GM19239 (cell line): Measurements from ENCODE around the gene CAPZB.

Source experiments
- DNase-seq: peaks from one replicate; pipeline ENCODE4 v3.0.0; 2011; ENCODE audit warnings: low spot score; ENCODE audit not compliant: insufficient read length
- FAIRE-seq: peaks from 2 replicates; lab custom pipeline; 2011; peaks lifted over from hg19 to GRCh38; lab: Jason Lieb, UNC

The CAPZB gene

DNA sequence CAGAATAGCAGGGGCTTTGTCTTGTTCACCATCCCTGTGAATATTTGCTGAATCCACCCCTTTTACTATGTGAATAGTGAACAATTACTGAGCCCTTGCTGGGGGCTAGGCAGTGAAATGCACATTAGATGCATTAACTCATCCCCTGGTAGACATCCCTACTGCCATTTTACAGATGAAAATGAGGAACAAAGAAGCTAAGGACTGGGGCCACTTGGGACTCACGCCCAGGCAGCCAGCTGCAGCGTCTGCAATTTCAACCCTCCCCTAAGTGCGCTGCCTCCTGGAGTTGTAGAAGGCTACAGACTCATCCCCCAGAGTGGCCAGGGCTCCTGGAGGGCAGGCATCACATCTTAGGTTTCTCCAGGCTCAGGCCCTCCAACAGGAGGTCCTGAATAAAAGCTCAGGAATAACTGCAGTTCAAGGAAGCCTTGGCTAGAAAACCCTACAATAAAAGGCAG, 31.6 kb downstream of the CAPZB start:
- no peak for DNase-seq
- FAIRE-seq = no peak

DNA sequence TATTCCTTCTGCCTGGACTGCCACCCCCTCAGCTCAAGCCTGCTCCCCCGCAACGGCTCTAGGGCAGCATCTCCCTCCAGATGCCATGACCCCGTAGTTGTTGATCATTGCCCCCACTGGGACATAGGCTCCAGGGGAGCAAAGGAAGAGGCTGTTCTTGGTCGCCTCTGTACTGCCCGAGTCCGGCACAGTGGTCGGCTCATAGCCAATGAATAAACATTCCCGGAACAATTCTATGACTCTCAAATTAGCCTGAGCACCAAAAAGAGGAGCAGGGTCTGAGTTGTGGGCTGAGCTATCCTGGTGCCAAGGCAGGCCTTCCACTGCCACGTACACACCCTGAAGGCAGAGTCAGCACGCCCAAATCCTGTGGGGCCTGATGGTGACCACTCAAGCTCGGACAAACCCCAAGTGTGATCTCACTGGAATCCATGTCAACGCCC, 33.1 kb downstream of the CAPZB start:
- no peak for DNase-seq
- no peak for FAIRE-seq

DNA sequence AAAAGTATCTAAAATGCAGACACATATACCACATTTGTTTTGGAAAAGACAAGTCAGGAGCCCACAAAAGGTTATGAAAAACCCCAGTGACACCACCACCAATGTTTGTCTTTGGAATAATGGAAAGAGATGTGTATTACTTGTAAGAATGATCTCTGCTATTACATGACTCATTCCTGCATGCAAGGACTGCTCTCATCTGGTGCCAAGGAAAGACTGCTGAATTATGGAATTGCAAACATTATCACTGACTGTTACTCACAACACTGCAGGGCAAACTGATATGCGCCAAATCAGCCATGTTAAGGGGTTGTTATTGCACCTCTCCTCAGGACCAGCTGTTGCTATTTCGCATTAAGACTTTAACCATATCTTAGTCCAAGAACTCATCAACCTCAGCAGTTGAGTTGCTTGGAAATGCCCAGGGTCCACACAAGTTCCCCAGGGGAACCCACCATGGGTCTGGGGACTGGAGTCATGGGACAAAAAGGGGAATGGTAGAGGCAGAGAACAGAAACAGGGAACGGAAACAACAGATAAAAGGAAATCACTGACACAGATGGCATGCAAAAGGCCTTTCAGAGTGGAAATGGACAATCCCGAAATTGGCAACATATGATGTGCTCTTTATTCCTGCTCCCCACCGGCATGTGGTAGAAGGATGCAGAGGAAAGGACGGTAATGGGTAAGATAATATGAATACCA, 34.4 kb downstream of the CAPZB start:
- no peak for DNase-seq

DNA sequence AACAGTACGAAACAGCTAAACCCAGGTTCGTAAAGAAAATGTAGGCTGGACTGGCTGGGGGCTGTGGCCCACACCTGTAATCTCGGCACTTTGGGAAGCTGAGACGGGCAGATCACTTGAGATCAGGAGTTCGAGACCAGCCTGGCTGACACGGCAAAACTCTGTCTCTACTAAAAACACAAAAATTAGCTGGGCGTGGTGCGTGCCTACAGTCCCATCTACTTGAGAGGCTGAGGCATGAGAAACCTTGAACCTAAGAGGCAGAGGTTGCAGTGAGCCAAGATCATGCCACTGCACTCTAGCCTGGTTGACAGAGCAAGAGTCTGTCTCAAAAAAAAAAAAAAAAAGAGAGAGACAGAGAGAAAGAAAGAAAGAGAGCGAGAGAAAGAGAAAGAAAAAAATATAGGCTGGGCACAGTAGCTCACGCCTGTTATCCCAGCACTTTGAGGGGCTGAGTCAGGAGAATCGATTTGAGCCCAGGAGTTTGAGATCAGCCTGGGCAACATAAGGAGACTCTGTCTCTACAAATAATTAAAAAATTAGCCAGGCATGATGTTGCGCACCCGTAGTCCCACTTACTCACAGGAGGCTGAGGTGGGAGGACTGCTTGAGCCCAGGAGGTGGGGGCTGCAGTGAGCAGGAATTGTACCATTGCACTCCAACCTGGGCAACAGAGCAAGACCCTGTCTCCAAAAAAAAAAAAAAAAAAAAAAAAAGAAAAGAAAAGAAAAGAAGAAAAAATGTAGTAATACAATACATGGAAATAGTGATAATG, 35.7 kb downstream of the CAPZB start:
- FAIRE-seq = no peak

More for the DNA sequence above, 34.4 kb downstream of the CAPZB start:
- FAIRE-seq = no peak

DNA sequence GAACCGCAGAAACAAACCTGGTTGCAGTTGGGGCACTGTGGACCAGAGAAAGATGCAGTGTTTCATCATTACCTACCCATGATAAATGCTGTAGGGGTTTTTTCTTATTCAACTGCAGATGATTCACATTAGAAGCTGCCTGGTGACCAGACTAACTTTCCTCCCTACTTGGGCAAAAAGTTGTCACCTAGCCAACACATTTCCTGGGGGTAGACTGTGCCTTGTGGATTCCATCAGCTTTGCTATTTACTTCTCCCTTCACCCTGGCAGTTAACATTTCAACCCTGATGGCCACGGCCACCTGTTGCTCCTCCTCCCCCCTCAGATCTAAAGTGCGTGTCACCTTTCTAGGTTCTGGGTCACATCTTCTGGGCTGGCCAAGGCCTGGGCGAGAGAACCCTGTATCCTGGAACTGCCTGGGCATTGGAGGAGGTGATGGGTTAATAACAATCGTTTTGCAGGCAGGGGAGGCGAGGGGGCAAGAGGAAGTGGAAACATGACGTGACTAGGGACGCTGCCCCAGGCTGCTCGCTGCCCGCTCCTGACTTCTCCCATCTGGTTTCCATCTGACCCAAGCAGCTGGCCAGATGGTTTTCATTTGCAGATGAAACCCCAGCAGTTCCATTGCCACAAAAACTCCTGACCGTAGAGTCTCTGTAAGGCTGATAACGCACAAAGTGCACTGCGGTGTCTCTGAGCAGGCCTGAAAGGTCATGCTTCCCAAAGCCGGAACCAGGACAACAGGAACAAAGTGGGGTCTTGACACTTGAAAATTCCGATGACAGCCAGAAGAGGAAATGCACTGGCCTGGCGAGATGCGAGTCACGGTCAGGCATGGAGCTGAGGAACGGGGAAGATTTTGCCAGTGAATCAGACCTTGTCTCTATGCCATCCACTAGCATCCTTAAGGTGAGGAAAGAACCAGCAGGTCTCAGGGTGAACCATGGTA, 36.6 kb downstream of the CAPZB start:
- DNase-seq (no peak), FAIRE-seq (no peak)

More for the DNA sequence above, 35.7 kb downstream of the CAPZB start:
- DNase-seq = no peak

DNA sequence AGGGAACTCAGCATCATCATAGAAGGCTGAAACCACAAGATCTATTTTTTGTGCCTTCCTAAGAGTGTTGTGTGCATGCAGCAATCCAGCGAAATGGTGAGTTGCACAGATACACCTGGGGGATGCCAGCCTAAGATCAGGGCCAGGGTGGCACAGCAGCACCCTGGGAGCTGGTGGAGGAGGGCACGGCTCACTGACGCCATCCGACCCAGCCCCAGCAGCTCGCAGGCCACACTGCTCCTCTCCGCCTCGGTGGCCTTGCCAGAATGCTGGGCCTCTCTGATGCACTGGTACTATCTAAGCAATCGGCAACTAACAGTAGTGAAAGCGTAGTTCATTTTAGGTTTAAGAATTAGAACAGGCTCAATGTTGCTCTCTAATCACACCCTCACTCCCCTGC, 37.8 kb downstream of the CAPZB start:
- DNase-seq = no peak
- FAIRE-seq = no peak

DNA sequence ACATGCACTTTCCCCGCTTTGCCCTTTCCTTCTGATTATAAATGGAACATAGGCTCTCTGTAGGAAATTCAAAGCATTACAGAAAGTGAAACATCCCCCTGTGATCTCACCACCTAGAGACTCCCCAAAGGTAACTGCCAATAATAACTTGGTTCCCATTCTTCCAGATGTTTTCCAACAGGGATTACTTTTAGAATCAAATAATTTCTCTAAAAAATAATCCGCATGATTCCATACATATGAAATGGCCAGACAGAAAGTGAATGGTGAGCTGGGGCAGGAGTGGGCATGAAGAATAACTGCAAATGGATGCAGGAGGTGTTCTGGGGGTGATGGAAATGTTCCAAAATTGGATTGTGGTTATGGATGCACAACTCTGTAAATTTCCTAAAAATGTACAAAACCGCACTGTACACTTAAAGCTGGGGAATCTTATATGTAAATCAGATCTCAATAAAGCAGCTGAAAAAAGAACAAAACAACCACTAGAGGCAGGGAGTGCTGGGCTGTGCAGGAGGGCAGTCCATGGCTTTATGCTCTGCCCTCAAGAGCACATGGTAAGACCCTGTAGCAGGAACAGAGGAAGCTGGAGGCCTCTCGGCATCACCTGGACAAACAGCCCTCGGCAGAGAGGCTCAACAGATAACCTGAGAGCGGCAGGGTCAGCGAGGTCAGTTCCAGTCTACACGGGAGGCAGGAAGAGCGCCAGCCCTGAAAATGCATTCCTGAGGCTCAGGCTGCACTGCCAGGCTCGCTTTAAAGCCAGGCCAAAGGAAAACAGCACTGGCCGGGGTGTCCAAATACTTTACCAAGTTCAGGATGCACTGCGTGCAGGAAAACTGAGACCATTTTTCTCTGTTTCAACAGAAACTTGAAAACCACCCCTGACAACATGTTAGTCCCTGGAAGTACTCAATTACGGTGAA, 39.7 kb downstream of the CAPZB start:
- FAIRE-seq (no peak), DNase-seq (no peak)

DNA sequence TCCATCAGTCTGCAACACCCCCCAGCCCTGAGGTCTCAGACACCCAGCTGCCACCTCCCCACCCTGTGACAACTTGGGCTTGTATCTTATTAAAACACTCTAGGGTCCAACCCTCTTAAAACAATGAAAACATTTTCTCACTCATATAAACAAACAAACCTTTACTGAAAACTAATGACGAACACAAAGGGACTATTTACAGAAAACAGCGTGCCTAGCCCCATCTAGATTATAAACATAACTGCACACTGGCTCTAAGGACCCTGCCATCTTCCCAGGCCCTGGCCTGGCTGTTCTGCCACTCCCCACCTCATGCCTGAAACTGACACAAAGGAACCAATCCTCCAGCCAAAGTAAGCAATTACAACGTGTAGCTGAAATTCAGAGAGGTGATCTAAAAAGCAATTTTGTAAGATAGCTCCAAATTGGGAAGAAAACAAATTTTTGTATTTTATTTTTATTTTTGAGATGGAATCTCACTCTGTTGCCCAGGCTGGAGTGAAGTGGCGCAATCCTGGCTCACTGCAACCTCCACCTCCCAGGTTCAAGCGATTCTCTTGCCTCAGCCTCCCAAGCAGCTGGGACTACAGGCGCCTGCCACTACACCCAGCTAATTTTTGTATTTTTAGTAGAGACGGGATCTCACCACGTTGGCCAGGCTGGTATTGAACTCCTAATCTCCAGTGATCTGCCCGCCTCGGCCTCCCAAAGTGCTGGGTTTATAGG, 40.9 kb downstream of the CAPZB start:
- no peak for FAIRE-seq
- no peak for DNase-seq

DNA sequence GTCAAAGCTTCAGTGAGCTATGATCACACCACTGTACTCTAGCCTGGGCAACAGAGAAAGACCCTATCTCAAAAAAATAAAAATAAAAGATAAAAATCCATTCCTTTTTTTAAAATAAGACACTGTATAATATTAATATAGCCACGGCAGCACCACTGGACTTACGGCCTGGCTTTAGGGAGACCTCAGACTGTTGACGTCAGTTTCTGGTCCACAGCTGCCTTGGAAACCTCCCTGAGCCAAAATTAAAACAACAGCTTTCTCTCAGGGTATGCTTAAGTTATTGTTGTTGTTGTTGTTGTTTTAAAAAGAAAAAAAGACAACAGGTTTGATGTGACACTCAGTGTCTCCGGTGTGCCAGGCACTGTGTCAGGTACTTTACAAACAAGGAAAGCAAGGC, 42.0 kb downstream of the CAPZB start:
- FAIRE-seq (no peak), DNase-seq (no peak)

DNA sequence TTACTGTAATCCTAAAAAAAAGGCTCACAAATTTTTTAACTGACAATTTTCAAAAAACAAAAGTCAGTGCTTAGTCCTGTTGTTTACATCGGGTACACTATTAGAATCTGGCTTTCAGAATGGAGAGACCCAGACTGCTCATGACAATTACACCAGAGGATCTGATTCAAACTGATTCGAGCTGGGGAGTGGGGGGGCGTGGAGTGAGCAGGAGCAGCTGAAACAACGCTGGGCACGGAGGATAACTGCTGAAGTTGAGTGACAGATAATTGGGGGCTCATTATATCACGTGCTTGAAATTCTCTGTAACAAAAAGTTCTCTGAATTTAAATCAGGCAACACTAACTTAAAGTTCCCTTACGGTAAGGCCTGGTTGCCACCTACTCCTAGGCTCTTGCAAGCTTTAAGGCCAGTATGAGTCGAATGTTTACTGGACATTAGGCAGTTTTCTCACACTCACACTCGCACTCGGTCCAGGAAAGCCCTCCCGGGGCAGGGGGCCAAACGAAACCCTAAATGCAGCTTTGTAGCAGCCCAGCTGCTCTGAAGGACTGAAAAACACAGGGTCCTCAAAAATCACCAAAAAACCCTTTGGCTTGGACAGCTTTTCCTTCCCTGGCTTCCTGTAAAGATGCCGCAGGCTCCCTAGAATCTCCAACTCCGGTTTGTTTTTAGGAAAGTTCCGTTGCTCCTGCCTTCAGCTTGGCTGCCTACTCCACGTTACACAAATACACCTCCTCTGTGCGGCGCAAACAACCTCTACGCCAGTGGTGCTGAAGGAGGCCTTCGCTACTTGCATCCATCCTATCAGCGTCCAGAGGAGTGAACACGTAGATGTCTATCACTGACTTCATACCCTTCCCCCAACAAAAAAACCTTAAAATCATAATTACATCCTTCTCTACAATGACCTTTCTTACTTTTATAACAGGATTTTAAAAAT, 42.9 kb downstream of the CAPZB start:
- FAIRE-seq (no peak), DNase-seq (no peak)

DNA sequence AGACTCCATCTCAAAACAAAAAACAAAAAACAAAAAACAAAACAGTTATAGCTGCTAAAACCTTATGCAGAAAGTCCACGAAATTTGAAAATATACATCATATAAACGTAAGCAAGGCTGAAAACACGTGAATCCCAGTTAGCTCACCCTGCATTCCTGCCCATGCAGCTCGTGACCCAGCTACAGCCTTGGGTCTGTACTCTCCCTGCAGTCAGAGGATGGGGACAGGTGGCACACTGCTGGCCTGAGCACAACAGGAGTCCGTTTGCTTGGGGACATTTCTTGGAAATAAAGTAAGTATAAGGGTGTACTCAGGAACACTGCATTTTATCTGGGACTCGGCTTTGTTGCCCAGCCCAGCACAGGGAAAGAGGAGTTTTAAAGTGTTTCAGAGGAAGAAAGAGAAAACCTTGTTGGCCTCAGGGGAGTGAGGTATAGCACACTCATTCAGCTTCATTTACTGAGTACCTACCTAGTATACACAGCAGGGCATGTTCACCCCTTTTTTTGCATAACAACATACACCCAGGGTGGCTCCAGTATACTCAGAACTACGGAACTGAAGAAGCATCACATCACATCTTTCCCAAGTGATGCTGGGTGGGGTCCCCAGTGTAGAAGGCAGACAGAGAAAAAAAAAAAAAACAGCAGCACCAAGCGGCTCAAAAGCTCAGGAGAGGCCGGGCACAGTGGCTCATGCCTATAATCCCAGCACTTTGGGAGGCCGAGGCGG, 44.1 kb downstream of the CAPZB start:
- DNase-seq (no peak), FAIRE-seq (no peak)

DNA sequence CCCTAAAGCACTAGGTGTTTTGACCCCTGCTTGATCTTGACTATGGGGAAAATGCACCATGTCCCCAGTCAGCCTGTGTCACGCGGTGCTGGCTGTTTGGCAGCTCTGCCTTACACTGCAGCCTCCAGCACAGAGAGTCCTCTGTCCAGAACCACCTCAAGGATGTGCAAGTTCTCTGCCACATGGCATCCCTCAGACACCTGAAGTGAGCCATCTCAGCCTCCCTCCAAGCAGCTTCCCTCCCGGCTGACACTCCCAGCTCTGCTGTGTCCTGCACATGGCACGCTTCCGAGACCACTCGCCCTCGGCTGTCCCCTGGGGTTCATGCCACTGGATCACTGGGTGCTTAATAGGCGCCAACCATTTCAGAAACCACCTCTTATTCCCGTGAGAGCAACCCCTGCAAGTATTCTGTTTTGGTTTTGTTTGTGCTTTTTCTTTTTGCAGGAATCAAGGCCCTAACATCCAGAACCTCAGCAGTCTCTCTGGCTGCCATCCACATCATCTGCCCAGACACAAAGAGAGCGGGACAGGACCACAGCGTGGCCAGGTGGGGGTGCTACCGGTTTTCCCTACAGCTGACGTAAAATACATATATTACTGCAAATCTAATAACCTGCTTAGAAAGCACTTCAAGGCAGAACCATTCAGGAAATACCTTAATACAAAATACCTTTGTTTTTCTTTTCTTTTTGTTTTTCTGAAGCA, 45.7 kb downstream of the CAPZB start:
- no peak for DNase-seq

DNA sequence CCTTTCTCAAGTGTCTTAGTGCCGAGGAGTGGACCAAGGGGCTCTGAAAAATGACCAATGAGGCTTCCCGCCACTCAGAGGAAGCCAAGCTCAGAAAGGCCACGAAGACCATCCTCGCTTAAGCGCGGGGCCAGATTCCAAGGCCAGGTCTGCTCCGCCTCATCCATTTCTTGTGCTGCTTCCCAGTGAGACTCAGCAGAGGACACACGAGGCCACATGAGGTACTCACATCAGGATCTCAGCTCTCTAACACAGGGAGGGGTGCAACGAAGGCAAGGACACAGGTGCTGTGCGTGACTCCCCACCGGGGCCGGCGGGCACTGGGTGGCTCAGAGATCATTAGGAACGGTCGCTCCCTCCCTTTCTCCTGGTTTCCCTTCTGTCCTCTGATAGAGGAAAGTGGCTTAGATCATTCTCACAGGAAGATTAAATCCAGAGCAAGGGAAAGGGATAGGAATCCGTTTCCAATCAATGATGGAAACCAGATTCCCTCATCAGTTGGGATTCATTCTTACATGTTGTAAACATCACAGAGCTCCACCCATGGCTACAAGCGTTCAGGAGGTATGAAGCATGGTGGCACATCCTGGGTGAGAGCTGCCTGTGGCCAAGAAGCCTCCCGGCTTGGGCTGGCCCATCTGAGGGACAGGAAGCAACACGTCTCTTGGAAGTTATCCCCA, 46.7 kb downstream of the CAPZB start:
- FAIRE-seq = no peak

More for the DNA sequence above, 45.7 kb downstream of the CAPZB start:
- no peak for FAIRE-seq

DNA sequence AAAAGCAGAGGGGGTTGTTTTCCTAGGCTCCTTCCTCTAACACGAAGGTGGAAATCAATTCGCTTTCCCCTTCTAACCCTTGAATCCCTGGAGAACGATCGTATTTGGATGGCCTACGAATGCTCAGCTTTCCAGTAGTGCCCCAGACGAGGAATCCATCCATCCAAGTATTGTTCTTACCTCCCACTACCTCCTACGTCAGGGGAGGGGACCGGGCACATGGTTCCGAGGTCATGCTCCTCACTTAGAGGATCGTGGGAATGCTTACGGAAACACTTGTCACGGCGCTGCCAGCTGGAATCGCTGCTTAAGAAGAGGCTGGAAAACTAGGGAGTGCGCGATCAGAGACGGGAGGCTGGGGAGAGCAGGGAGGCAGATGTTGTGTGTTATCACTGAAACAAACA, 47.4 kb downstream of the CAPZB start:
- FAIRE-seq (no peak), DNase-seq (no peak)

More for the DNA sequence above, 46.7 kb downstream of the CAPZB start:
- no peak for DNase-seq

DNA sequence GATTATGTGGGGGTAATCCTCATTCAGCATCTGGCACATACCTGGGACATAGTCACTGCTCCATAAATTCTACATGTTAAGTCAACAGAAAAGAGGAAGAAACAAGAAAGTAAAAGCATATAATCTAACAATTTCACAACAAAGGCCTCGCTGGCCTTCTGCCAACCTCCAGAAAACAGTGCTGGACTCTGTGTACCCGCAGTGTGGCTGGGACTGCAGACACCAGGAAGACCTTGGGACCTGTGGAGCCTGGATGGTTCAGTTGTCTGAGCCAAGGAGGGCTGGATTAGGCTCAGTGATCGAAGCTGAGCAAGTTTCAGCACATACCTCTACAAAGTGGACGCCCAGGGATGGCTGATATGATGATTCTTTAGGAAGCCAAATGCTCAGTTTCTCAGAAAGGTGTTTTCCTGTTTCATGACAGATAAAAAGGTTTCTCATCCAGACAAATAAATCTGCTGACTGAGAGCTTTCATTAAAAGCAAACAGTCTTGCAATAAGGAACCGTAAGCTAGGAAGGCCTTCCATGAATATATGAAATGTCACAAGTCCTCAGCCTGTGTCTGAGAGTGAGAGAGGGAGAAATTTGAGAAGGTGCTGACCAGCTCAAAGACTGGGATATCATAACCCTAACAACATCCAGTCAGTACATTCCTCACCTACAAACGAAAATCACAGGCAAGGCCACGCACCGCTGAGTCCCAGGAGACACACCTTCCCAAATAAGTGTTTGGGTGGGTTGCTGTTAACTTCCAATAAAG, 48.4 kb downstream of the CAPZB start:
- FAIRE-seq = no peak
- DNase-seq = no peak
